Liver (tissue), 9 donors: ENCODE results near the gene TYRP1. TPM values are rescaled to one million over a fixed set of nuclear protein-coding genes. Genes with fewer than 3 reads are reported as not detected.

ENCODE experiments used
- DNase-seq: peaks from one replicate; pipeline ENCODE4 v3.0.0-alpha.2; 2017; ENCODE audit warnings: low spot score
- H3K27ac ChIP-seq, 2 donors: one replicate each; pipeline ENCODE4 v1.7.0; 2013; ENCODE audit warnings: inconsistent platforms in 2 of 2, low read length in 2 of 2, control low read depth in 1 of 2, low read depth in 1 of 2, mild to moderate bottlenecking in 1 of 2
- H3K27me3 ChIP-seq, 4 donors: one replicate each; pipeline versions ENCODE4 v1.6.1 to v1.7.0; 2013; ENCODE audit warnings: low read length in 3 of 4, inconsistent platforms in 1 of 4, mild to moderate bottlenecking in 1 of 4, moderate library complexity in 1 of 4; ENCODE audit not compliant: control insufficient read depth in 4 of 4, insufficient read depth in 4 of 4
- H3K36me3 ChIP-seq, 4 donors: one replicate each; pipeline versions ENCODE4 v1.6.1 to v1.7.0; 2013; ENCODE audit warnings: low read length in 3 of 4, mild to moderate bottlenecking in 3 of 4, low read depth in 1 of 4, moderate library complexity in 1 of 4; ENCODE audit not compliant: control insufficient read depth in 4 of 4, insufficient read depth in 3 of 4
- H3K4me1 ChIP-seq, 4 donors: one replicate each; pipeline versions ENCODE4 v1.6.1 to v1.7.0; 2013; ENCODE audit warnings: low read length in 3 of 4, mild to moderate bottlenecking in 3 of 4, moderate library complexity in 1 of 4; ENCODE audit not compliant: control insufficient read depth in 4 of 4, insufficient read depth in 4 of 4
- H3K4me3 ChIP-seq, 3 donors: one replicate each; pipeline versions ENCODE4 v1.6.1 to v1.7.0; 2013; ENCODE audit warnings: low read length in 3 of 3, control low read depth in 1 of 3, low read depth in 1 of 3, mild to moderate bottlenecking in 1 of 3
- H3K9ac ChIP-seq, 2 donors: one replicate each; pipeline ENCODE4 v1.7.0; 2013; ENCODE audit warnings: low read length in 2 of 2, mild to moderate bottlenecking in 2 of 2, moderate library complexity in 2 of 2, control low read depth in 1 of 2, low read depth in 1 of 2
- H3K9me3 ChIP-seq, 4 donors: one replicate each; pipeline versions ENCODE4 v1.6.1 to v1.7.0; 2013; ENCODE audit warnings: low read length in 3 of 4; ENCODE audit not compliant: control insufficient read depth in 4 of 4
- EGR1 ChIP-seq, 2 donors: IDR thresholded peaks; 2 replicates each; pipeline ENCODE4 v1.6.1; 2016 to 2018; ENCODE audit warnings: antibody characterized with exemption in 2 of 2, low read depth in 2 of 2
- FOXA1 ChIP-seq: IDR thresholded peaks from 2 replicates; pipeline ENCODE4 v1.6.1; 2016; ENCODE audit warnings: antibody characterized with exemption
- FOXA2 ChIP-seq: IDR thresholded peaks from 2 replicates; pipeline ENCODE4 v1.6.1; 2016; ENCODE audit warnings: antibody characterized with exemption
- GABPA ChIP-seq, 2 donors: IDR thresholded peaks in 1 of 2; conservative IDR thresholded peaks in 1 of 2; 2 replicates each; pipeline ENCODE4 v1.6.1; 2016; ENCODE audit warnings: antibody characterized with exemption in 2 of 2, mild to moderate bottlenecking in 1 of 2, moderate library complexity in 1 of 2
- HNF4A ChIP-seq, 2 donors: conservative IDR thresholded peaks; 2 replicates each; pipeline ENCODE4 v1.6.1; 2016; ENCODE audit warnings: antibody characterized with exemption in 2 of 2, mild to moderate bottlenecking in 2 of 2
- HNF4G ChIP-seq: IDR thresholded peaks from 2 replicates; pipeline ENCODE4 v1.6.1; 2016; ENCODE audit warnings: antibody characterized with exemption
- JUND ChIP-seq, 2 donors: IDR thresholded peaks; 2 replicates each; pipeline ENCODE4 v1.6.1; 2016; ENCODE audit warnings: antibody characterized with exemption in 2 of 2
- NR2F2 ChIP-seq: IDR thresholded peaks from 2 replicates; pipeline ENCODE4 v1.6.1; 2016; ENCODE audit warnings: antibody characterized with exemption
- RXRA ChIP-seq, 2 donors: IDR thresholded peaks; 2 replicates each; pipeline ENCODE4 v1.6.1; 2017 to 2018; ENCODE audit warnings: antibody characterized with exemption in 2 of 2, mild to moderate bottlenecking in 1 of 2
- SP1 ChIP-seq: IDR thresholded peaks from 2 replicates; pipeline ENCODE4 v1.6.1; 2018; ENCODE audit warnings: antibody characterized with exemption, mild to moderate bottlenecking
- TAF1 ChIP-seq: conservative IDR thresholded peaks from 2 replicates; pipeline ENCODE4 v1.6.1; 2016; ENCODE audit warnings: antibody characterized with exemption, mild to moderate bottlenecking
- YY1 ChIP-seq: IDR thresholded peaks from 2 replicates; pipeline ENCODE4 v1.6.1; 2016; ENCODE audit warnings: antibody characterized with exemption, mild to moderate bottlenecking
- WGBS: extraction: QIAGEN DNeasy Blood & Tissue Kit; methylation state at CpG from one replicate; pipeline ENCODE4 v1.1.7; 2013; 5-methylcytosine and 5-hydroxymethylcytosine counted together
- polyA plus RNA-seq, 2 donors: library from polyadenylated mRNA; stranded (reverse) in 1 of 2; unstranded in 1 of 2; fragments of 200-250 nt in 1 of 2; fragments of >200 nt in 1 of 2; fragmentation: Nextera tagmentation in 1 of 2; extraction: Ambion mirVana in 1 of 2; gene quantifications; one replicate each; pipeline versions ENCODE4 v1.2.1 to v1.2.3, GENCODE V29; 2013 to 2015
- total RNA-seq, 2 donors: library from RNA; depleted of rRNA; stranded (reverse); fragments of >200 nt; gene quantifications; one replicate each; pipeline ENCODE4 v1.2.3, GENCODE V29; 2014
- TF ChIP-seq, protein P1 (sequence below): IDR thresholded peaks from 2 replicates; pipeline ENCODE4 v1.6.1; 2016; ENCODE audit warnings: antibody characterized with exemption
- TF ChIP-seq, protein P2 (sequence below): IDR thresholded peaks from 2 replicates; pipeline ENCODE4 v1.6.1; 2016; ENCODE audit warnings: antibody characterized with exemption
- TF ChIP-seq, protein P3 (sequence below): IDR thresholded peaks from 2 replicates; pipeline ENCODE4 v1.6.1; 2016; ENCODE audit warnings: antibody characterized with exemption
- TF ChIP-seq, protein P4 (sequence below): fragments of 150-350 bp; IDR thresholded peaks from 2 replicates; pipeline ENCODE4 v1.5.1; 2017; ENCODE audit warnings: improper control_type of control experiment, low read depth, low read length; ENCODE audit not compliant: missing input control
- donor health status: healthy.
- donor health status: healthy.
- donor health status: healthy.
- donor health status: healthy.
- donor health status: healthy.

Gene TYRP1
- total and polyA plus RNA-seq, 4 donors = 0.17 TPM; not detected in 3

DNA sequence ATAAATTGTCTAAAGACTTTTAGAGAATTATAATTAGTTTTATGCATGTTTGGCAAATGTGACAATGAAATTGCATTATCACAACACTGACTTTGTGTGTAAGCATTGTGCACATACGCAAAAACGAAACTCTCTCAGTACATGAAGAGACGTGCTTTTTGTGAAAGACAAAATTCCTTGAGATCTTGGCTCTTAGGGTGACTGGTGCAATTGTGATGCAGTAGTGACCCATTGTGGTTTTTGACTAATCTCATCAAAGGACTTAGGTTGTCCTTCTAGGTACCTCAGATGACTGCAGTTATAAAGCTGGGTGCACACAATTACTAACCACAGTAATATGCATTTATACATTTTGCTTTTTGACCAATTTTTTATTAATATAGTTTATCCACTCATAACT, 25.3 kb upstream of the TYRP1 start:
- no peak for DNase-seq
- TF ChIP-seq HNF4A (conservative IDR thresholded peaks at IDR 0.05) (no peak), HNF4G (no peak), SP1 (no peak), NR2F2 (no peak), FOXA2 (no peak), GABPA (IDR thresholded peaks at IDR 0.05 in 1 of 2, conservative IDR thresholded peaks at IDR 0.05 in 1 of 2) (no peak), FOXA1 (no peak), EGR1 (IDR thresholded peaks at IDR 0.05; ENCODE audit: low read depth in 2 of 2) (no peak), TAF1 (no peak), RXRA (IDR thresholded peaks at IDR 0.05) (no peak), JUND (IDR thresholded peaks at IDR 0.05) (no peak), YY1 (no peak)
- TF ChIP-seq, protein P1, sequence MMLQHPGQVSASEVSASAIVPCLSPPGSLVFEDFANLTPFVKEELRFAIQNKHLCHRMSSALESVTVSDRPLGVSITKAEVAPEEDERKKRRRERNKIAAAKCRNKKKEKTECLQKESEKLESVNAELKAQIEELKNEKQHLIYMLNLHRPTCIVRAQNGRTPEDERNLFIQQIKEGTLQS = no peak
- TF ChIP-seq, protein P2, sequence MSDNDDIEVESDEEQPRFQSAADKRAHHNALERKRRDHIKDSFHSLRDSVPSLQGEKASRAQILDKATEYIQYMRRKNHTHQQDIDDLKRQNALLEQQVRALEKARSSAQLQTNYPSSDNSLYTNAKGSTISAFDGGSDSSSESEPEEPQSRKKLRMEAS = no peak
- no peaks in the 10 kb centered on the region for H3K9me3 ChIP-seq
- no peak overlapping the region for H3K27ac ChIP-seq
- H3K36me3 ChIP-seq = no peaks in the 10 kb centered on the region
- 81% methylated on average over 3 of the region's 3 CpGs for WGBS
- H3K4me1 ChIP-seq = no peaks in the 10 kb centered on the region
- peaks cover 0 to 2% (median 0%) of the 10 kb centered on the region in 4 donors for H3K27me3 ChIP-seq
- H3K4me3 ChIP-seq = no peak overlapping the region
- no peak overlapping the region for H3K9ac ChIP-seq

DNA sequence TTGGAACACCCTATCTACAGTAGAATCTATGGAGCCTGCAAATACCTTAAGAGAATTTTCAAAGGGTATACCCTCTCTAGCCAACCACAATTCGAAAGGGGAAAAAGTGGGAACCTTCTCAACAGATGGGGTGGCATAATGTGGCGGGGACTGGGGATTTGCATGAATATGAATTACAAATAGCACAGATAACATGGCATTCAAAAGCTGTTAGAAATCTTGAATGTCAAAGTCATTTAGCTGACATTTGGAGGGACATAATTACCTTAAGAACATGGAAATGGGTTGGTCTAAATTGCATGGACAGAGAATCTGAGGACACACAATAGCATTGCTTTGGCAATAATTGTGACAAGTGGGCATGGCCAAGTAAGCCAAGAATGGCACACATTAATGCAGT, 23.2 kb upstream of the TYRP1 start:
- Histone ChIP-seq H3K4me1 (no peaks in the 10 kb centered on the region), H3K27me3 (peaks cover 0 to 2% (median 0%) of the 10 kb centered on the region in 4 donors), H3K9me3 (no peaks in the 10 kb centered on the region), H3K36me3 (no peaks in the 10 kb centered on the region), H3K27ac (no peak overlapping the region), H3K9ac (no peak overlapping the region), H3K4me3 (no peak overlapping the region)
- whole genome bisulfite sequencing = 65% methylated on average over 2 of the region's 2 CpGs
- no peak for DNase-seq
- TF ChIP-seq, protein P3, sequence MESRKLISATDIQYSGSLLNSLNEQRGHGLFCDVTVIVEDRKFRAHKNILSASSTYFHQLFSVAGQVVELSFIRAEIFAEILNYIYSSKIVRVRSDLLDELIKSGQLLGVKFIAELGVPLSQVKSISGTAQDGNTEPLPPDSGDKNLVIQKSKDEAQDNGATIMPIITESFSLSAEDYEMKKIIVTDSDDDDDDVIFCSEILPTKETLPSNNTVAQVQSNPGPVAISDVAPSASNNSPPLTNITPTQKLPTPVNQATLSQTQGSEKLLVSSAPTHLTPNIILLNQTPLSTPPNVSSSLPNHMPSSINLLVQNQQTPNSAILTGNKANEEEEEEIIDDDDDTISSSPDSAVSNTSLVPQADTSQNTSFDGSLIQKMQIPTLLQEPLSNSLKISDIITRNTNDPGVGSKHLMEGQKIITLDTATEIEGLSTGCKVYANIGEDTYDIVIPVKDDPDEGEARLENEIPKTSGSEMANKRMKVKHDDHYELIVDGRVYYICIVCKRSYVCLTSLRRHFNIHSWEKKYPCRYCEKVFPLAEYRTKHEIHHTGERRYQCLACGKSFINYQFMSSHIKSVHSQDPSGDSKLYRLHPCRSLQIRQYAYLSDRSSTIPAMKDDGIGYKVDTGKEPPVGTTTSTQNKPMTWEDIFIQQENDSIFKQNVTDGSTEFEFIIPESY = no peak
- no peak for TF ChIP-seq YY1
- TF ChIP-seq HNF4A (conservative IDR thresholded peaks at IDR 0.05) = no peak
- no peak for TF ChIP-seq FOXA1
- no peak for TF ChIP-seq GABPA (IDR thresholded peaks at IDR 0.05 in 1 of 2, conservative IDR thresholded peaks at IDR 0.05 in 1 of 2)
- no peak for TF ChIP-seq TAF1
- TF ChIP-seq EGR1 (IDR thresholded peaks at IDR 0.05; ENCODE audit: low read depth in 2 of 2) = no peak
- TF ChIP-seq, protein P1 = no peak
- TF ChIP-seq, protein P4, sequence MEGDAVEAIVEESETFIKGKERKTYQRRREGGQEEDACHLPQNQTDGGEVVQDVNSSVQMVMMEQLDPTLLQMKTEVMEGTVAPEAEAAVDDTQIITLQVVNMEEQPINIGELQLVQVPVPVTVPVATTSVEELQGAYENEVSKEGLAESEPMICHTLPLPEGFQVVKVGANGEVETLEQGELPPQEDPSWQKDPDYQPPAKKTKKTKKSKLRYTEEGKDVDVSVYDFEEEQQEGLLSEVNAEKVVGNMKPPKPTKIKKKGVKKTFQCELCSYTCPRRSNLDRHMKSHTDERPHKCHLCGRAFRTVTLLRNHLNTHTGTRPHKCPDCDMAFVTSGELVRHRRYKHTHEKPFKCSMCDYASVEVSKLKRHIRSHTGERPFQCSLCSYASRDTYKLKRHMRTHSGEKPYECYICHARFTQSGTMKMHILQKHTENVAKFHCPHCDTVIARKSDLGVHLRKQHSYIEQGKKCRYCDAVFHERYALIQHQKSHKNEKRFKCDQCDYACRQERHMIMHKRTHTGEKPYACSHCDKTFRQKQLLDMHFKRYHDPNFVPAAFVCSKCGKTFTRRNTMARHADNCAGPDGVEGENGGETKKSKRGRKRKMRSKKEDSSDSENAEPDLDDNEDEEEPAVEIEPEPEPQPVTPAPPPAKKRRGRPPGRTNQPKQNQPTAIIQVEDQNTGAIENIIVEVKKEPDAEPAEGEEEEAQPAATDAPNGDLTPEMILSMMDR = no peak
